ENCODE results near the gene CLDND2.

The CLDND2 gene

DNA sequence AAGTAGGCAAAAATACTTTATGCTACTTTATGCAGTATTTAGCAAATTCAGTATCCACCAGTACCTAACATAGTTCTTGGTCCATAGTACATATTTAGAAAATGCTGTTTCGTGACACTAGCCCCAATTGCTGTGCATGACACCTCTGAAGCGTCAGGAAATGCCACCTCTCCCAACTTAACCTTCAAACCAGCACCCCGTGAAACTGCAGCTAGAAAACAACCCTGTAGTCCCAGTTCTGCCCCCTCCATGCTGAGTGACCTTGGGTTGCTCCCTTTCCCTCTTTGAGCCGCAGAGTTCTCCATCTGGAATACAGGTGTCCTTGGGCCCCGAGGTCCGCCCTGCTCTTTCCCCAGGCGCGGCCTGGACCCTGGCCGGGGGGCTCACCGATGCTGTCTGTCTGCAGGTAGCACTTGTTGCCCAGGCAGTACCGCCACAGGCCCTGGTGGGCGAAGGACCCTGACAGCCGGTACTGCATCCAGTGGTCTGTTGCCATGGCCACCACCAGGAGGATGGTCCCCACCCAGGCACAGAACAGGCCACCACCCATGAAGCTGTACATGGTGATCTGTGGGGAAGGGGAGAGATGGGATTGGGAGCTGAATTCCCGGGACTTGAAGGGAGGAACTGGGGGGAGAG, 18.2 kb upstream of the CLDND2 start:
- no peak overlapping the region for H2AFZ ChIP-seq (ENCODE audit: low read depth, low read length, severe bottlenecking)
- no peak overlapping the region for H3K4me3 ChIP-seq (ENCODE audit: insufficient read depth, low read length, poor library complexity, severe bottlenecking)
- no peaks in the 10 kb centered on the region for H3K9me3 ChIP-seq (ENCODE audit: insufficient read depth, low read length)
- H3K4me2 ChIP-seq (ENCODE audit: low read depth, low read length, poor library complexity, severe bottlenecking), result no peak overlapping the region
- no peak overlapping the region for H3K27ac ChIP-seq (ENCODE audit: low read depth, low read length)
- H4K20me1 ChIP-seq (ENCODE audit: low read depth, low read length), result no peaks in the 10 kb centered on the region
- H3F3A ChIP-seq (ENCODE audit: insufficient read depth), result no peaks in the 10 kb centered on the region
- TF ChIP-seq, protein P1, sequence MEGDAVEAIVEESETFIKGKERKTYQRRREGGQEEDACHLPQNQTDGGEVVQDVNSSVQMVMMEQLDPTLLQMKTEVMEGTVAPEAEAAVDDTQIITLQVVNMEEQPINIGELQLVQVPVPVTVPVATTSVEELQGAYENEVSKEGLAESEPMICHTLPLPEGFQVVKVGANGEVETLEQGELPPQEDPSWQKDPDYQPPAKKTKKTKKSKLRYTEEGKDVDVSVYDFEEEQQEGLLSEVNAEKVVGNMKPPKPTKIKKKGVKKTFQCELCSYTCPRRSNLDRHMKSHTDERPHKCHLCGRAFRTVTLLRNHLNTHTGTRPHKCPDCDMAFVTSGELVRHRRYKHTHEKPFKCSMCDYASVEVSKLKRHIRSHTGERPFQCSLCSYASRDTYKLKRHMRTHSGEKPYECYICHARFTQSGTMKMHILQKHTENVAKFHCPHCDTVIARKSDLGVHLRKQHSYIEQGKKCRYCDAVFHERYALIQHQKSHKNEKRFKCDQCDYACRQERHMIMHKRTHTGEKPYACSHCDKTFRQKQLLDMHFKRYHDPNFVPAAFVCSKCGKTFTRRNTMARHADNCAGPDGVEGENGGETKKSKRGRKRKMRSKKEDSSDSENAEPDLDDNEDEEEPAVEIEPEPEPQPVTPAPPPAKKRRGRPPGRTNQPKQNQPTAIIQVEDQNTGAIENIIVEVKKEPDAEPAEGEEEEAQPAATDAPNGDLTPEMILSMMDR (IDR thresholded peaks at IDR 0.05; ENCODE audit: insufficient read depth, low read length, poor library complexity, severe bottlenecking), result no peak
- TF ChIP-seq EZH2phosphoT487 (conservative IDR thresholded peaks at IDR 0.05; ENCODE audit: low read length), result no peak
- H3K79me2 ChIP-seq (ENCODE audit: insufficient read depth, low read length), result no peaks in the 10 kb centered on the region
- no peaks in the 10 kb centered on the region for H3K9me2 ChIP-seq (replicated peaks; ENCODE audit: insufficient read depth, low read length)
- no peak overlapping the region for H3K9ac ChIP-seq (ENCODE audit: low read length)
- no peaks in the 10 kb centered on the region for H3K36me3 ChIP-seq (ENCODE audit: low read length)
- no peaks in the 10 kb centered on the region for H3K27me3 ChIP-seq (ENCODE audit: low read length)

DNA sequence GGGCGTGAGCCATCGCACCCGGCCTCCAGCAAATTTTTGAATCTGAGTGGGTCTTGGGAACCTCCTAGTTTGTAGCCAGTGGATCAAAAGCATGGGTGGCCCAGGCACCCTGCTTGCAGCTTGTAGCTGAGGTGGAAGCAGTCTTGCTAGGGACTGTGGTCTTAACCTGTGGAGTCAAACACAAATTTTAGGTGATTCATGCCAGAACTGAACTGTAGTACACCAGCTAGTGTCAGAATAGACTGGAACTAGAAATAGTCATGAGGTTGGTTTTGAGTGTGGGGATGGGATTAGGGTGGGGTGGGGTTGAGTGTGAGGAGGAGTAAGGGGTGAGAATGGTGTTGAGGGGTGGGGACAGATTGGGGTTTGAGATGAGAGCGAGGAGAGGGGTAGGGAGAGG, 13.2 kb upstream of the CLDND2 start:
- no peaks in the 10 kb centered on the region for H3K79me2 ChIP-seq (ENCODE audit: insufficient read depth, low read length)
- H2AFZ ChIP-seq (ENCODE audit: low read depth, low read length, severe bottlenecking), result no peak overlapping the region
- no peak overlapping the region for H3K27ac ChIP-seq (ENCODE audit: low read depth, low read length)
- TF ChIP-seq, protein P1 (IDR thresholded peaks at IDR 0.05; ENCODE audit: insufficient read depth, low read length, poor library complexity, severe bottlenecking), result no peak
- no peak for TF ChIP-seq EZH2phosphoT487 (conservative IDR thresholded peaks at IDR 0.05; ENCODE audit: low read length)
- H4K20me1 ChIP-seq (ENCODE audit: low read depth, low read length), result no peaks in the 10 kb centered on the region
- no peaks in the 10 kb centered on the region for H3K9me3 ChIP-seq (ENCODE audit: insufficient read depth, low read length)
- no peaks in the 10 kb centered on the region for H3K36me3 ChIP-seq (ENCODE audit: low read length)
- no peak overlapping the region for H3K4me2 ChIP-seq (ENCODE audit: low read depth, low read length, poor library complexity, severe bottlenecking)
- H3K27me3 ChIP-seq (ENCODE audit: low read length), result no peaks in the 10 kb centered on the region
- H3F3A ChIP-seq (ENCODE audit: insufficient read depth), result no peaks in the 10 kb centered on the region
- no peaks in the 10 kb centered on the region for H3K9me2 ChIP-seq (replicated peaks; ENCODE audit: insufficient read depth, low read length)
- H3K9ac ChIP-seq (ENCODE audit: low read length), result no peak overlapping the region
- H3K4me3 ChIP-seq (ENCODE audit: insufficient read depth, low read length, poor library complexity, severe bottlenecking), result no peak overlapping the region

DNA sequence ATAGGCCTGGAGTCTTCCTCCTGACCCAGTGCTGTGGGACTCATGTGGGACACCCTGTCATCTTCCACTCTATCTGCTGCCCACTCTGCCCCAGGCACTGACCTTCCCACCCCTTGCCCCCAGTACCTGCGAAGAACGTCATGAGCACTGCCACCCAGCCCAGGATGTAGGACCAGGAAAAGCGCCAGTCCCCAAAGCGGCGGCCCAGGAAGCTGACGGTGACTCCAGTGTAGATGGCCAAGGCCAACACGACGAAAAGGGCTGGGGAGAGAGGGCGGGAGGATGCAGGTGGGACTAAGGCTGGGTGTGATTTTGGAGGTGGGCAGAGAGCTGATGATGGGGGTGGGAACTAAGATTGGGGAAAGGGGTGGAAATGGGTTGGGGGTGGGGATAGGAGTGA, 11.6 kb upstream of the CLDND2 start:
- Histone ChIP-seq H3K27ac (ENCODE audit: low read depth, low read length) (no peak overlapping the region), H3K79me2 (ENCODE audit: insufficient read depth, low read length) (no peaks in the 10 kb centered on the region), H3K36me3 (ENCODE audit: low read length) (no peaks in the 10 kb centered on the region), H3K27me3 (ENCODE audit: low read length) (no peaks in the 10 kb centered on the region), H3K9ac (ENCODE audit: low read length) (no peak overlapping the region), H3K4me2 (ENCODE audit: low read depth, low read length, poor library complexity, severe bottlenecking) (no peak overlapping the region), H3F3A (ENCODE audit: insufficient read depth) (no peaks in the 10 kb centered on the region), H3K9me2 (replicated peaks; ENCODE audit: insufficient read depth, low read length) (no peaks in the 10 kb centered on the region), H2AFZ (ENCODE audit: low read depth, low read length, severe bottlenecking) (no peak overlapping the region), H4K20me1 (ENCODE audit: low read depth, low read length) (no peaks in the 10 kb centered on the region), H3K4me3 (ENCODE audit: insufficient read depth, low read length, poor library complexity, severe bottlenecking) (no peak overlapping the region), H3K9me3 (ENCODE audit: insufficient read depth, low read length) (no peaks in the 10 kb centered on the region)
- TF ChIP-seq, protein P1 (IDR thresholded peaks at IDR 0.05; ENCODE audit: insufficient read depth, low read length, poor library complexity, severe bottlenecking), result no peak
- TF ChIP-seq EZH2phosphoT487 (conservative IDR thresholded peaks at IDR 0.05; ENCODE audit: low read length), result no peak
